ENCODE data around the gene BRD7. TPM values are rescaled to one million over a fixed set of nuclear protein-coding genes. Genes with fewer than 3 reads are reported as not detected.
A peak's percentile ranks its signal among the peaks of the same experiment; 100 is the strongest.

The BRD7 gene
- total and polyA plus RNA-seq, 10 of the 15 experiments (the other 5 are each of a cell fraction or from before 2014, with no cell fraction given): 16.9 to 74.7 (median 52.0) TPM

GRCh38 chr16:50365791-50366575 is 2.8 kb downstream of the BRD7 start:
- ChIA-PET SMC1A (ENCODE audit: uncharacterized antibody, unreplicated experiment) (interaction anchor here (0.6 to 2.4 kb wide), 7 partner anchors 8 to 440 kb away, joined by 3 to 7 read pairs (median 4); no protein-coding TSS in a partner anchor), RAD21 (ENCODE audit: unreplicated experiment) (interaction anchor here (1.4 to 2.9 kb wide), 4 partner anchors 11 to 440 kb away, joined by 4 to 12 read pairs (median 10); partner anchors contain the start of gene CNEP1R1), POLR2A (no interaction called here), CTCF (interaction anchor here (0.7 to 8.4 kb wide), 11 partner anchors 10 to 440 kb away, joined by 3 to 127 read pairs (median 4); no protein-coding TSS in a partner anchor)
- Histone ChIP-seq H3K27me3 (replicated peaks in 1 of 2; ENCODE audit: control insufficient read depth in 2 of 2, insufficient read depth in 2 of 2, low read length in 1 of 2) (no peaks in the 10 kb centered on the region), H3K9me3 (replicated peaks; ENCODE audit: control insufficient read depth, insufficient read depth, low read length) (no peaks in the 10 kb centered on the region; the same call in 2 of the 3 replicates), H2AFZ (ENCODE audit: control insufficient read depth, low read depth, low read length) (no peak overlapping the region), H4K20me1 (ENCODE audit: control insufficient read depth, insufficient read depth) (no peaks in the 10 kb centered on the region), H3K4me1 (ENCODE audit: control insufficient read depth, insufficient read depth, low read length) (no peaks in the 10 kb centered on the region; the same call in 1 of the 2 replicates), H3K4me2 (ENCODE audit: control insufficient read depth, insufficient read depth) (peak overlapping the region; percentile 27; the same call in 1 of the 2 replicates), H3K9ac (ENCODE audit: control insufficient read depth, insufficient read depth, low read length) (no peak overlapping the region), H3K79me2 (ENCODE audit: control insufficient read depth, insufficient read depth, low read length) (peaks cover 42% of the 10 kb centered on the region), H3K4me3 (peak overlapping the region; percentile 38; the same call in 1 of the 2 replicates), H3K27ac (ENCODE audit: control insufficient read depth, insufficient read depth) (no peak overlapping the region), H3K36me3 (ENCODE audit: control insufficient read depth in 2 of 2, insufficient read depth in 2 of 2, low read length in 1 of 2) (peaks cover 3 to 20% of the 10 kb centered on the region in 2 experiments; a peak in 3 of 4 replicates)
- no peak for DNase-seq (ENCODE audit: low read depth, low spot score)
- WGBS (ENCODE audit: insufficient coverage, insufficient replicate concordance, low lambda C conversion rate, missing lambda C conversion rate): 5% methylated on average over 2 of the region's 2 CpGs
- FAIRE-seq: peak; percentile 38
- intact Hi-C loops (cut with micrococcal nuclease; ENCODE audit: unreplicated experiment): loop anchor here (5.0 to 10.0 kb wide), 3 partner anchors 299 to 441 kb away; partner anchors contain the start of genes CNEP1R1 and HEATR3
- TF ChIP-seq SPI1 (IDR thresholded peaks at IDR 0.05; ENCODE audit: borderline replicate concordance, insufficient read depth, low read depth, low read length) (peak; percentile 19; the same call in 1 of the 2 replicates), HDAC2 (IDR thresholded peaks at IDR 0.05) (no peak)
- BruUV-seq (replicated peaks): no TSS peak
- in situ Hi-C loops (cut with MboI): loop anchor here (5.0 kb wide), 1 partner anchor 441 kb away; no protein-coding TSS in a partner anchor
- ATAC-seq: no peak

DNA sequence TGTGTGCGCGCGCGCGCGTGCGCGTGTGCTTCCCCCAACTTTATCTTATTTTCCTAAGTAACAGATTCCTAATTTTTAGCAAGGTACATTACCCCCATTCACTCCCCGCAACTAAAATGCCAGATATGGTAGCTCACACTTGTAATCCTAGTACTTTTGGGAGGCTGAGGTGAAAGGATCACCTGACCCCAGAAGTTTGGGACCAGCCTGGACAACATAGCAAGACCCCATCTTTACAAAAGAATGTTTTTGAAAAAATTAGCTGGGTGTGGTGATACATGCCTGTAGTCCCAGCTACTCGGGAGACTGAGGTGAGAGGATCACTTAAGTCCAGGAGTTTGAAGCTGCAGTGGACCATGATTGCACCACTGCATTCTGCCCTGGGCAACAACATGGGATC is 5.1 kb downstream of the BRD7 start:
- Histone ChIP-seq H3K27ac (ENCODE audit: control insufficient read depth, insufficient read depth) (no peak overlapping the region), H3K79me2 (ENCODE audit: control insufficient read depth, insufficient read depth, low read length) (peaks cover 42% of the 10 kb centered on the region), H4K20me1 (ENCODE audit: control insufficient read depth, insufficient read depth) (no peaks in the 10 kb centered on the region), H3K4me3 (no peak overlapping the region), H3K27me3 (replicated peaks in 1 of 2; ENCODE audit: control insufficient read depth in 2 of 2, insufficient read depth in 2 of 2, low read length in 1 of 2) (no peaks in the 10 kb centered on the region), H3K9me3 (replicated peaks; ENCODE audit: control insufficient read depth, insufficient read depth, low read length) (no peaks in the 10 kb centered on the region), H3K9ac (ENCODE audit: control insufficient read depth, insufficient read depth, low read length) (no peak overlapping the region), H2AFZ (ENCODE audit: control insufficient read depth, low read depth, low read length) (no peak overlapping the region), H3K4me1 (ENCODE audit: control insufficient read depth, insufficient read depth, low read length) (no peaks in the 10 kb centered on the region; the same call in 1 of the 2 replicates), H3K36me3 (ENCODE audit: control insufficient read depth in 2 of 2, insufficient read depth in 2 of 2, low read length in 1 of 2) (peaks cover 3 to 26% of the 10 kb centered on the region in 2 experiments; a peak in 3 of 4 replicates), H3K4me2 (ENCODE audit: control insufficient read depth, insufficient read depth) (no peak overlapping the region)
- CTCF ChIA-PET: interaction anchor here (0.6 to 8.4 kb wide), 4 partner anchors 8 to 443 kb away, joined by 4 to 127 read pairs (median 4); no protein-coding TSS in a partner anchor
- ATAC-seq (no peak), DNase-seq (ENCODE audit: low read depth, low spot score) (no peak), FAIRE-seq (no peak)
- 78% methylated on average over 10 of the region's 10 CpGs for WGBS (ENCODE audit: insufficient coverage, insufficient replicate concordance, low lambda C conversion rate, missing lambda C conversion rate)
- POLR2A ChIA-PET: no interaction called here
- intact Hi-C loops (cut with micrococcal nuclease; ENCODE audit: unreplicated experiment) (loop anchor here (10.0 kb wide), 1 partner anchor 339 kb away; the partner anchor contains the start of gene CNEP1R1), in situ Hi-C loops (cut with MboI) (no loop called here)
- TF ChIP-seq HSF1 (IDR thresholded peaks at IDR 0.05; ENCODE audit: low read depth, low read length): no peak
- no peak for TF ChIP-seq SIN3A (IDR thresholded peaks at IDR 0.05; ENCODE audit: low read depth, low read length)
- TF ChIP-seq ASH2L (IDR thresholded peaks at IDR 0.05; ENCODE audit: borderline replicate concordance, low read depth): no peak
- no peak for TF ChIP-seq PAX8 (IDR thresholded peaks at IDR 0.05)
- no peak for TF ChIP-seq MEF2B (IDR thresholded peaks at IDR 0.05; ENCODE audit: partially characterized antibody, poor library complexity, severe bottlenecking)
- no peak for TF ChIP-seq CHD4 (IDR thresholded peaks at IDR 0.05)
- TF ChIP-seq NR2C2 (IDR thresholded peaks at IDR 0.05; ENCODE audit: borderline replicate concordance, control insufficient read depth, insufficient read length, low read depth): no peak
- TF ChIP-seq GATAD2B (conservative IDR thresholded peaks at IDR 0.05; ENCODE audit: low read depth): no peak
- no peak for TF ChIP-seq CHD1 (IDR thresholded peaks at IDR 0.05; ENCODE audit: low read depth, low read length)
- TF ChIP-seq BHLHE40 (IDR thresholded peaks at IDR 0.05; ENCODE audit: borderline replicate concordance in 1 of 2, low read depth in 2 of 2, low read length in 1 of 2): no peak
- SMC1A ChIA-PET (ENCODE audit: uncharacterized antibody, unreplicated experiment): interaction anchor here (0.8 kb wide), 1 partner anchor 41 kb away, joined by 3 read pairs; no protein-coding TSS in a partner anchor
- BruUV-seq (replicated peaks): no TSS peak
- RAD21 ChIA-PET (ENCODE audit: unreplicated experiment): interaction anchor here (1.0 to 1.1 kb wide), 2 partner anchors 9 to 383 kb away, joined by 3 read pairs; no protein-coding TSS in a partner anchor

All from GM12878 (cell line).